Measurements from ENCODE around the gene NTSR2. TPM values are rescaled to one million over a fixed set of nuclear protein-coding genes. Genes with fewer than 3 reads are reported as not detected.
"Not testable (repeated sequence)": the region's sequence is repeated elsewhere in the genome, so short reads cannot be mapped to it uniquely, and the experiment has no call there.

The NTSR2 gene
- total RNA-seq, 1 donor from 2014 or later: not detected

DNA sequence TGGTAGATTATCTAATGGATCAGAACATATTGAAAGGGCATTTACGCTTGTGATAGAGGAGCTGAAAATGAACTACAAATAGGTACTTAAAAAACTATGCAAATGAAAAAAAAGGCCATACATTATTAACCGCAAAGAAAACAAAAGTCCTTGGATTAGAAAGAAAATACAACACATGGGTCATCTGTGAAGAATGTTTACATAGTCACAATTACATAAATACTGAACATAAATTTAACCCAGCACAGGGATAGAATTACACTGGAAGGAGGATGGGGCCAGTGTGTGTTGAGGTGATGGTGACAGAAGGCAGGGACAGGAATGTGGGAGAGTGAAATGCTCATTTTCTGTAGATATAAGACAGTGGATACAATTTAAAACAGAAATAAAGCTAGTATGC is 6.6 kb downstream of the NTSR2 start:
- H3K36me3 ChIP-seq: no peaks in the 10 kb centered on the region
- H3K9me3 ChIP-seq (ENCODE audit: low read depth): peaks cover 4% of the 10 kb centered on the region
- H3K27ac Mint-ChIP-seq: no peak overlapping the region
- DNase-seq (ENCODE audit: low spot score): no peak
- peaks cover 3% of the 10 kb centered on the region for H3K27me3 Mint-ChIP-seq (ENCODE audit: insufficient read depth, low read depth)
- no peaks in the 10 kb centered on the region for H3F3A ChIP-seq (ENCODE audit: low read depth)
- no peak overlapping the region for H2AFZ ChIP-seq (replicated peaks)
- H3K4me1 ChIP-seq: no peaks in the 10 kb centered on the region
- no peaks in the 10 kb centered on the region for H3K4me1 Mint-ChIP-seq
- H3K9me3 Mint-ChIP-seq: peaks cover 11% of the 10 kb centered on the region
- no peak overlapping the region for H3K4me2 ChIP-seq
- H4K20me1 ChIP-seq (ENCODE audit: low read depth): no peaks in the 10 kb centered on the region
- H3K79me2 ChIP-seq (ENCODE audit: low read depth): no peaks in the 10 kb centered on the region
- no peak overlapping the region for H3K4me3 Mint-ChIP-seq
- no peaks in the 10 kb centered on the region for H3K36me3 Mint-ChIP-seq
- TF ChIP-seq EZH2phosphoT487 (IDR thresholded peaks at IDR 0.05) (no peak), EZH2 (IDR thresholded peaks at IDR 0.05) (no peak)
- TF ChIP-seq, protein P1, sequence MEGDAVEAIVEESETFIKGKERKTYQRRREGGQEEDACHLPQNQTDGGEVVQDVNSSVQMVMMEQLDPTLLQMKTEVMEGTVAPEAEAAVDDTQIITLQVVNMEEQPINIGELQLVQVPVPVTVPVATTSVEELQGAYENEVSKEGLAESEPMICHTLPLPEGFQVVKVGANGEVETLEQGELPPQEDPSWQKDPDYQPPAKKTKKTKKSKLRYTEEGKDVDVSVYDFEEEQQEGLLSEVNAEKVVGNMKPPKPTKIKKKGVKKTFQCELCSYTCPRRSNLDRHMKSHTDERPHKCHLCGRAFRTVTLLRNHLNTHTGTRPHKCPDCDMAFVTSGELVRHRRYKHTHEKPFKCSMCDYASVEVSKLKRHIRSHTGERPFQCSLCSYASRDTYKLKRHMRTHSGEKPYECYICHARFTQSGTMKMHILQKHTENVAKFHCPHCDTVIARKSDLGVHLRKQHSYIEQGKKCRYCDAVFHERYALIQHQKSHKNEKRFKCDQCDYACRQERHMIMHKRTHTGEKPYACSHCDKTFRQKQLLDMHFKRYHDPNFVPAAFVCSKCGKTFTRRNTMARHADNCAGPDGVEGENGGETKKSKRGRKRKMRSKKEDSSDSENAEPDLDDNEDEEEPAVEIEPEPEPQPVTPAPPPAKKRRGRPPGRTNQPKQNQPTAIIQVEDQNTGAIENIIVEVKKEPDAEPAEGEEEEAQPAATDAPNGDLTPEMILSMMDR (IDR thresholded peaks at IDR 0.05): no peak
- peaks cover 13% of the 10 kb centered on the region for H3K27me3 ChIP-seq
- no peak overlapping the region for H3K27ac ChIP-seq
- no peak overlapping the region for H3K9ac ChIP-seq
- H3K4me3 ChIP-seq: no peak overlapping the region

DNA sequence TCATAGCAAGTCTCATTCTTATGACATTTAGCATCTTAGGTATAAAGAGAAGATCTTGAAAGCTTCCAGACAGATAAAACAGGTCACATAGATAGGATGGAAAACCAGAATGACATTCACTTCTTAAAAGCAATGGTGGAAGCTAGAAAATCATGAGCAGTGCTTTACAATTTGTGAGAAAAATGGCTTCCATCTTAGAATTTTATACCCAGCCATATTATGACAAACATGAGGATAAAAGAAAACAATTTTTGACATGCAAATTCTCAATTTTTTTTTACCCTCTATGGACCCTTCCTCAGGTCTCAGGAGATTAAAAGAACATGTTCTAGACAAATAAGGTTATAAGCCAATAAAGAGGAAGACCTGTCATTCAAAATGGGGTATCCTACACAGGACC is 7.1 kb downstream of the NTSR2 start:
- H3K27me3 Mint-ChIP-seq (ENCODE audit: insufficient read depth, low read depth): peaks cover 3% of the 10 kb centered on the region
- Histone ChIP-seq H4K20me1 (ENCODE audit: low read depth) (no peaks in the 10 kb centered on the region), H3K4me3 (no peak overlapping the region), H3K9ac (no peak overlapping the region), H3K9me3 (ENCODE audit: low read depth) (peaks cover 4% of the 10 kb centered on the region), H3K27ac (no peak overlapping the region), H3F3A (ENCODE audit: low read depth) (no peaks in the 10 kb centered on the region), H3K36me3 (no peaks in the 10 kb centered on the region), H3K27me3 (peaks cover 7% of the 10 kb centered on the region), H3K4me1 (no peaks in the 10 kb centered on the region), H2AFZ (replicated peaks) (no peak overlapping the region), H3K4me2 (no peak overlapping the region), H3K79me2 (ENCODE audit: low read depth) (no peaks in the 10 kb centered on the region)
- no peaks in the 10 kb centered on the region for H3K36me3 Mint-ChIP-seq
- H3K27ac Mint-ChIP-seq: no peak overlapping the region
- H3K4me1 Mint-ChIP-seq: no peaks in the 10 kb centered on the region
- TF ChIP-seq EZH2phosphoT487 (IDR thresholded peaks at IDR 0.05) (no peak), EZH2 (IDR thresholded peaks at IDR 0.05) (no peak)
- TF ChIP-seq, protein P1 (IDR thresholded peaks at IDR 0.05): no peak
- no peak overlapping the region for H3K4me3 Mint-ChIP-seq
- H3K9me3 Mint-ChIP-seq: peaks cover 11% of the 10 kb centered on the region
- DNase-seq (ENCODE audit: low spot score): no peak

DNA sequence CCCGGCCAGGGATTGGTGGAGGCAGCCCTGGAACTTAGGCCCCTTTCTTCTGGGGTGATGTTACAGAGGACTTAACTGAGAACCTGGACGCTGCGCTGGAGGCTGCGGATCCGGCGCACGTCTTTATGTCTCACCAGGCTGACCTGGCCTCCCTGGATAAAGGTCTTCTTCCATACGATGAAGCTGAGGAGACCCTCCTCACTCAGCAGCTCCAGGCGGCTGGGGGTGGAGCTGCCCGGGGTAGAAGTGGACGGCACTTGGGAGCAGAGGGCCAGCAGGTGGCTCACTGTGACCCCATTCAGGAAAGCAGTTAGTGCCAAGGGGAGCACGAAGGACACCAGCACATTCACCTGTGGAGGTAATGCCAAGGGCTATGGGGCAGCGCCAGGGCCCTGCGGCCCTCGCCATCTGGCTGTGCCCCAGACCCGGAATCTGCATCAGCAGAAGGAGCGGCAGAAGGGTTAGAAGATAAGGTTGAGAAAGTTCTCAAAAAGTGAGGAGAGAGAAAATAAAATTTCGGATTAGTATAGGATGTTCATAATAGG is 8.0 kb downstream of the NTSR2 start:
- H3K4me1 Mint-ChIP-seq: no peaks in the 10 kb centered on the region
- Histone ChIP-seq H3K27ac (no peak overlapping the region), H2AFZ (replicated peaks) (no peak overlapping the region), H3K27me3 (no peaks in the 10 kb centered on the region), H3K4me1 (no peaks in the 10 kb centered on the region), H3F3A (ENCODE audit: low read depth) (no peaks in the 10 kb centered on the region), H3K4me2 (no peak overlapping the region), H3K9ac (no peak overlapping the region), H4K20me1 (ENCODE audit: low read depth) (no peaks in the 10 kb centered on the region), H3K4me3 (no peak overlapping the region), H3K79me2 (ENCODE audit: low read depth) (no peaks in the 10 kb centered on the region), H3K9me3 (ENCODE audit: low read depth) (peaks cover 4% of the 10 kb centered on the region), H3K36me3 (no peaks in the 10 kb centered on the region)
- H3K27ac Mint-ChIP-seq: no peak overlapping the region
- H3K9me3 Mint-ChIP-seq: peaks cover 11% of the 10 kb centered on the region
- TF ChIP-seq EZH2 (IDR thresholded peaks at IDR 0.05) (no peak), EZH2phosphoT487 (IDR thresholded peaks at IDR 0.05) (no peak)
- TF ChIP-seq, protein P1 (IDR thresholded peaks at IDR 0.05): no peak
- H3K4me3 Mint-ChIP-seq: no peak overlapping the region
- no peaks in the 10 kb centered on the region for H3K27me3 Mint-ChIP-seq (ENCODE audit: insufficient read depth, low read depth)
- no peaks in the 10 kb centered on the region for H3K36me3 Mint-ChIP-seq
- DNase-seq (ENCODE audit: low spot score): no peak

DNA sequence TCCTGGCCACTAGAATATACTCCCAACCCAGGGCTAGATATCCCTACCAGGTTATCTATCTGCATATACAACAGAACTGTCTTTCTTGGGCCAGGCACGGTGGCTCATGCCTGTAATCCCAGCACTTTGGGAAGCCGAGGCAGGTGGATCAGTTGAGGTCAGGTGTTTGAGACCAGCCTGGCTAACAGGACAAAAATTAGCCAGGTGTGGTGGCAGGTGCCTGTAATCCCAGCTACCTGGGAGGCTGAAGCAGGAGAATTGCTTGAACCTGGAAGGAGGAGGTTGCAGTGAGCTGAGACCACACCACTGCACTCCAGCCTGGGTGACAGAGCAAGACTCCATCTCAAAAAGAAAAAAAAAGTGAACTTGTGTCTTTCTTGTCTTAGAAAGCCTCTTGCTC is 9.6 kb downstream of the NTSR2 start:
- not testable (repeated sequence) for H3K36me3 ChIP-seq; H3K27ac ChIP-seq; H3K9ac ChIP-seq; H3F3A ChIP-seq (ENCODE audit: low read depth); H3K27me3 Mint-ChIP-seq (ENCODE audit: insufficient read depth, low read depth); H3K4me2 ChIP-seq; H3K4me3 ChIP-seq; H3K79me2 ChIP-seq (ENCODE audit: low read depth); H3K4me3 Mint-ChIP-seq; H3K27me3 ChIP-seq; H3K4me1 ChIP-seq; H3K27ac Mint-ChIP-seq; H2AFZ ChIP-seq (replicated peaks); H3K9me3 ChIP-seq (ENCODE audit: low read depth); H4K20me1 ChIP-seq (ENCODE audit: low read depth); H3K36me3 Mint-ChIP-seq; DNase-seq (ENCODE audit: low spot score); H3K4me1 Mint-ChIP-seq
- H3K9me3 Mint-ChIP-seq: peaks cover 11% of the 10 kb centered on the region

Measured in neural progenitor cell (in vitro differentiated cells).